KOPT-K1 (cell line): ENCODE data around the gene PPDPF.
"Not testable (repeated sequence)": the region's sequence is repeated elsewhere in the genome, so short reads cannot be mapped to it uniquely, and the experiment has no call there.

Source experiments
- H3K27ac ChIP-seq: fragments of 200-600 bp; sonication (generic); 2 replicates; pipeline ENCODE4 v1.5.1; 2016; ENCODE audit warnings: antibody characterized with exemption, mild to moderate bottlenecking, low read depth, low read length; ENCODE audit not compliant: poor library complexity, severe bottlenecking
- H3K36me3 ChIP-seq: fragments of 200-600 bp; sonication (generic); 2 replicates; pipeline ENCODE4 v1.5.1; 2017; ENCODE audit warnings: antibody characterized with exemption, mild to moderate bottlenecking, low read length, moderate library complexity; ENCODE audit not compliant: insufficient read depth
- H3K9me3 ChIP-seq: fragments of 200-600 bp; sonication (generic); 2 replicates; pipeline ENCODE4 v1.5.1; 2017; ENCODE audit warnings: antibody characterized with exemption, low read length, mild to moderate bottlenecking; ENCODE audit not compliant: insufficient read depth, poor library complexity, severe bottlenecking

The PPDPF gene

GRCh38 chr20:63502671-63503172, 17.8 kb upstream of the PPDPF start:
- no peak overlapping the region for H3K27ac ChIP-seq
- peaks cover 17% of the 10 kb centered on the region for H3K9me3 ChIP-seq
- H3K36me3 ChIP-seq: no peaks in the 10 kb centered on the region

- H3K27ac ChIP-seq: no peak overlapping the region
- no peaks in the 10 kb centered on the region for H3K36me3 ChIP-seq
- H3K9me3 ChIP-seq: peaks cover 17% of the 10 kb centered on the region
Observed at GRCh38 chr20:63503524-63503923, 17.0 kb upstream of the PPDPF start.

GRCh38 chr20:63504642-63505041, 15.9 kb upstream of the PPDPF start:
- peaks cover 17% of the 10 kb centered on the region for H3K9me3 ChIP-seq
- no peak overlapping the region for H3K27ac ChIP-seq
- H3K36me3 ChIP-seq: no peaks in the 10 kb centered on the region

- peaks cover 17% of the 10 kb centered on the region for H3K9me3 ChIP-seq
- no peak overlapping the region for H3K27ac ChIP-seq
Observed at GRCh38 chr20:63505281-63505680, 15.3 kb upstream of the PPDPF start.

GRCh38 chr20:63505723-63506122, 14.8 kb upstream of the PPDPF start:
- Histone ChIP-seq H3K9me3 (peaks cover 17% of the 10 kb centered on the region), H3K27ac (no peak overlapping the region), H3K36me3 (no peaks in the 10 kb centered on the region)

More at GRCh38 chr20:63505281-63505680, 15.3 kb upstream of the PPDPF start:
- no peaks in the 10 kb centered on the region for H3K36me3 ChIP-seq

- Histone ChIP-seq H3K9me3 (peaks cover 17% of the 10 kb centered on the region), H3K36me3 (no peaks in the 10 kb centered on the region), H3K27ac (no peak overlapping the region)
Observed at GRCh38 chr20:63507083-63507743, 13.4 kb upstream of the PPDPF start.

GRCh38 chr20:63508072-63508768, 12.3 kb upstream of the PPDPF start:
- Histone ChIP-seq H3K27ac (no peak overlapping the region), H3K9me3 (peaks cover 19% of the 10 kb centered on the region), H3K36me3 (no peaks in the 10 kb centered on the region)

GRCh38 chr20:63509088-63509564, 11.4 kb upstream of the PPDPF start:
- Histone ChIP-seq H3K9me3 (peaks cover 20% of the 10 kb centered on the region), H3K36me3 (no peaks in the 10 kb centered on the region), H3K27ac (no peak overlapping the region)

GRCh38 chr20:63513207-63513606, 7.4 kb upstream of the PPDPF start:
- no peak overlapping the region for H3K27ac ChIP-seq
- peaks cover 11% of the 10 kb centered on the region for H3K9me3 ChIP-seq
- H3K36me3 ChIP-seq: no peaks in the 10 kb centered on the region

- H3K36me3 ChIP-seq, H3K27ac ChIP-seq: not testable (repeated sequence)
- H3K9me3 ChIP-seq: peaks cover 11% of the 10 kb centered on the region
Observed at GRCh38 chr20:63514520-63514919, 6.0 kb upstream of the PPDPF start.

GRCh38 chr20:63517376-63518309, 2.9 kb upstream of the PPDPF start:
- peaks cover 11% of the 10 kb centered on the region for H3K9me3 ChIP-seq
- no peak overlapping the region for H3K27ac ChIP-seq
- no peaks in the 10 kb centered on the region for H3K36me3 ChIP-seq

GRCh38 chr20:63518351-63518861, 2.2 kb upstream of the PPDPF start:
- H3K36me3 ChIP-seq: no peaks in the 10 kb centered on the region; the same call in 1 of the 2 replicates
- peaks cover 7% of the 10 kb centered on the region for H3K9me3 ChIP-seq
- H3K27ac ChIP-seq: no peak overlapping the region

GRCh38 chr20:63518946-63519667, 1.5 kb upstream of the PPDPF start:
- Histone ChIP-seq H3K9me3 (peaks cover 5% of the 10 kb centered on the region), H3K27ac (no peak overlapping the region), H3K36me3 (no peaks in the 10 kb centered on the region; the same call in 1 of the 2 replicates)
